ENCODE data around the gene ANKRD65.
A peak's percentile ranks its signal among the peaks of the same experiment; 100 is the strongest.
"Not testable (repeated sequence)": the region's sequence is repeated elsewhere in the genome, so short reads cannot be mapped to it uniquely, and the experiment has no call there.

The ANKRD65 gene

GRCh38 chr1:1421147-1421906, at the start of gene ANKRD65:
Gene ANKRD65 (minus strand): TSS chr1:1421276. CDS start chr1:1421005, 271 bp downstream.
- TF ChIP-seq CTCF (IDR thresholded peaks at IDR 0.05; ENCODE audit: insufficient read depth, low read depth, low read length, missing control alignments) = no peak
- H3K4me3 ChIP-seq (ENCODE audit: low read length) = peak within 1 kb of the TSS; percentile 45
- DNase-seq (ENCODE audit: low read depth) = peak; percentile 72

- not testable (repeated sequence) for H3K4me3 ChIP-seq (ENCODE audit: low read length); DNase-seq (ENCODE audit: low read depth)
Observed at GRCh38 chr1:1468196-1468985, 47.3 kb upstream of the ANKRD65 start.

GRCh38 chr1:1463312-1463711, 42.2 kb upstream of the ANKRD65 start:
- no peak for TF ChIP-seq CTCF (IDR thresholded peaks at IDR 0.05; ENCODE audit: insufficient read depth, low read depth, low read length, missing control alignments)
- no peak overlapping the region for H3K4me3 ChIP-seq (ENCODE audit: low read length)
- DNase-seq (ENCODE audit: low read depth) = no peak

- no peak overlapping the region for H3K4me3 ChIP-seq (ENCODE audit: low read length)
- DNase-seq (ENCODE audit: low read depth) = peak; percentile 75
- no peak for TF ChIP-seq CTCF (IDR thresholded peaks at IDR 0.05; ENCODE audit: insufficient read depth, low read depth, low read length, missing control alignments)
Observed at GRCh38 chr1:1462318-1462966, 41.4 kb upstream of the ANKRD65 start.

- TF ChIP-seq CTCF (IDR thresholded peaks at IDR 0.05; ENCODE audit: insufficient read depth, low read depth, low read length, missing control alignments) = no peak
- DNase-seq (ENCODE audit: low read depth) = no peak
Observed at GRCh38 chr1:1461721-1462317, 40.7 kb upstream of the ANKRD65 start.

GRCh38 chr1:1460540-1461130, 39.6 kb upstream of the ANKRD65 start:
- H3K4me3 ChIP-seq (ENCODE audit: low read length) = no peak overlapping the region
- DNase-seq (ENCODE audit: low read depth) = no peak
- no peak for TF ChIP-seq CTCF (IDR thresholded peaks at IDR 0.05; ENCODE audit: insufficient read depth, low read depth, low read length, missing control alignments)

More at GRCh38 chr1:1461721-1462317, 40.7 kb upstream of the ANKRD65 start:
- H3K4me3 ChIP-seq (ENCODE audit: low read length) = no peak overlapping the region

GRCh38 chr1:1459711-1460110, 38.6 kb upstream of the ANKRD65 start:
- DNase-seq (ENCODE audit: low read depth); H3K4me3 ChIP-seq (ENCODE audit: low read length): not testable (repeated sequence)

- not testable (repeated sequence) for H3K4me3 ChIP-seq (ENCODE audit: low read length); DNase-seq (ENCODE audit: low read depth)
Observed at GRCh38 chr1:1459156-1459555, 38.1 kb upstream of the ANKRD65 start.

GRCh38 chr1:1456683-1457255, 35.7 kb upstream of the ANKRD65 start:
- DNase-seq (ENCODE audit: low read depth) = not testable (repeated sequence)

GRCh38 chr1:1455934-1456333, 34.9 kb upstream of the ANKRD65 start:
- DNase-seq (ENCODE audit: low read depth); H3K4me3 ChIP-seq (ENCODE audit: low read length): not testable (repeated sequence)

More at GRCh38 chr1:1456683-1457255, 35.7 kb upstream of the ANKRD65 start:
- not testable (repeated sequence) for H3K4me3 ChIP-seq (ENCODE audit: low read length)
